UCSD-AML1 (cell line): Measurements from ENCODE around the gene NPAS2.

Experiments
- DNase-seq: peaks from one replicate; lab custom pipeline; 2025; ENCODE audit not compliant: unreplicated experiment; lab: John Stamatoyannopoulos, UW

The NPAS2 gene

DNA sequence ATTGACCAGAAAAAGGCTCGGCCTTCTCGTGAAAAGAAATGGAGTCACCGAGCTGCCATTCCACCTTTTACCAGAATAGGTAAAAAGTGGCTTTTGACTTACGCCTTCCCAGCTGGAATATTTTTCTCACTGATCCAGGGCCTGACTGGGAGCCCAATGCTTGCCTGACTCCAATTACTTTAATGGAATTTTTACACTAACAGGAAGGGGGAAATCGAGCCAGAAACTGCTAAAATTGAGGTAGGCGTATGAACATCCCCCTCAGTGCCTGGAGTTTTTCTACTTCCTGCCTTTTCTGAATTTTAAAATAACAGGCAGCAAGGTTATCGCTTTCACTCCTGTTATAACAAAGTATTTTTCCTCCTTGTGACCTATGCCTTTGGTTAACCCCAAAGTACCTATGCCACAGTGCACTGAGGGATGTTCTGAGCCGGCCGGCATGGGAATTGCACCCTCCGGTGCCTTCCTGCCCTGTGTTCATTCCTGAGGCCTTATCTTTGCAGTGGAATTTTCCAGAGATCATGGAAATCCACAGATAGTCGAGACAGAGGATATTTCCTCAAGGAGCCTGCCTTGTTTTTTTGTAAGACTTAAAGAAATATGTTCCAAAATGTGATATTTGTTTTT, 163.9 kb downstream of the NPAS2 start:
- no peak for DNase-seq

DNA sequence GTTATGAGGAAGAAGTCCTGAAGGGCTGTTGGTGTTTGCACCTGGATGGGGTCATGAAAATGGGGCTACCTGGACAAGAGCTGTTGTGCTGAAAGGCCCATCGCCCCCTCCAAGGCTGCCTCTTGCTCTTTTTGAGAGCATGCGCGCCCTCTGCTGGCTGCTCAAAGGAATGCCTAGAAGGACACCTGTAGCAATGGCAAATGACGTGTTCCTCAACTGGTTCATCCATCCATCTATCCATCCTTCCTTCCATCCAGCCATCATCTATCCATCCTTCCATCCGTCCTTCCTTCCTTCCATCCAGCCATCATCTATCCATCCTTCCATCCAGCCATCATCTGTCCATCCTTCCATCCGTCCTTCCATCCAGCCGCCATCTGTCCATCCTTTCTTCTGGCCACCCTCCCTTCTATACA, 165.0 kb downstream of the NPAS2 start:
- peak; percentile 64 for DNase-seq

DNA sequence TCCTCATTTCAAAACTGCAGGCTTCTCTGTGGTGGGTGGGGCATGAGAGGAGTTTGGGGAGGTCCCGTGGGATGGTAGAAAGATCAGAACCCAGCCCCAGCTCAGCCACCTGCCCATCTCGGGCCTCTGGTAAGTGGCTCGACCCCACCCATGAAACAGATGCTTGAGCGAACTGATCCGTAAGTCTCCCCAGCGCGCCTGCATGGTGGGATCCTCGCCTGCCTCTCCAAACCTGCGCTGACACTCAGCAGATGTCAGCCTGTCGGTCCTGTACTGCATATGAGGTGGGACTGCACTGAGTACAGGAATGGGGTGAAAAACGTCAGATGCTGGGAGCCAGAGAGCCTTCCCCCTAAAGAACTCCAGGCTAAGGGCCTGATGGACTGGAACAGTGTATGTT, 166.2 kb downstream of the NPAS2 start:
- no peak for DNase-seq

DNA sequence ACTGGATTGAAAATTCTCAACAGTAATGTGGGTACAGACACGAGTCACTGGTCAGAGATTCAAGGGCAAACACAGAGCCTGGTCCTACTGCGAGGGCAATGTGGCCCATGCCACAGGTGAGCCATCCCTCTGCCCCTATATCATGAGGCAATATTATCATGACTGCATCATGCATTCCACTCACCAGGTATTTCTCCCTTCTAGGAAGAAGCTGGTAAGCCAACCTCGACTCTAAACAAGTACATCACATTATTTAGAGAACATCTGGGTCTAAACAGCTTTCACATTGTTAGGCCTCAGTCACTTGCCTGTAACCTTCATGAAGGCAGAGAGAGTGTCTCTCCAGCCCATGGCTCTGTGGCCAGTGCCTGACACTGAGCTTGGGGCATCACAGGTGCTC, 167.6 kb downstream of the NPAS2 start:
- DNase-seq = no peak

DNA sequence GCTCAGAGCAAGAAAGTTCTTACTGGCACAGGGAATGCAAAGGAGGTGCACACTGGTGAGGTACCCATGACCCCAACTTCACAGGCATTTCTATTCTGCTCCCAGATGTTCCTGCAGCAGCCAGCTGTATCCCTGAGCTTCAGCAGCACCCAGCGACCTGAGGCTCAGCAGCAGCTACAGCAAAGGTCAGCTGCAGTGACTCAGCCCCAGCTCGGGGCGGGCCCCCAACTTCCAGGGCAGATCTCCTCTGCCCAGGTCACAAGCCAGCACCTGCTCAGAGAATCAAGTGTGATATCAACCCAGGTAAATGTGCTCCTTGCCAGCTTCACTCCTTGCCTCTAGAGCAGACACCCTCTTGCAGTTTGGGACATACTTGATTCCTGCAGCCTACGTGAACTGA, 168.0 kb downstream of the NPAS2 start:
- no peak for DNase-seq

DNA sequence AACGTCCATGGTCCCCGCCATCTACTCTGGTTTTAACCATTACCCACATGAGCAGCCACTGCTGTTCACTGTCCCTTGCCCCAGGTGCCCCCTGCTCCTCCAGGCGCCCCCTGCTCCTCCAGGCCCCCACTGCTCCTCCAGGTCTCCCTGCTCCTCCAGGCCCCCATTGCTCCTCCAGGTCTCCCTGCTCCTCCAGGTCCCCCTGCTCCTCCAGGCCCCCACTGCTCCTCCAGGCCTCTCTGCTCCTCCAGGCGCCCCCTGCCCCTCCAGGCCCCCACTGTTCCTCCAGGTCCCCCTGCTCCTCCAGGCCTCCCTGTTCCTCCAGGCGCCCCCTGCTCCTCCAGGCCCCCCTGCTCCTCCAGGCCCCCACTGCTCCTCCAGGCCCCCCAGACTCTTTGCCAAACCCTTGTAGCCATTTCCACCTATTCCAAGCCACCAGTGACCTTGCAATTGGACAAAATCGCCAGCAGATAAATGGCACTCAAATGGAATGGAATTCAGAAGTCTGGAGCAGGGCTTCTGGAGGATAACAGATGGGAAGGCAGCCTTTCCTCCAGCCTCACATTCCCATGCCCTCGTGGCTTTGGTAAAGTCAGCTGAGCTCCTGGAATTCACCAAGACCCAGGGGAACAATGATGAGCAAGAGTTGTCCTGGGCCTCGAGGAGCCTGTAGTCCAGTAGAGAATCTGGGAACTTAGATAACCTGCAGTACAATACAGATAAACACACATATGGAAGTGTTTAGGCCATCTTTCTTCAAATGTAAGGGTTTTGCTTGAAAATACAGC, 168.9 kb downstream of the NPAS2 start:
- no peak for DNase-seq

DNA sequence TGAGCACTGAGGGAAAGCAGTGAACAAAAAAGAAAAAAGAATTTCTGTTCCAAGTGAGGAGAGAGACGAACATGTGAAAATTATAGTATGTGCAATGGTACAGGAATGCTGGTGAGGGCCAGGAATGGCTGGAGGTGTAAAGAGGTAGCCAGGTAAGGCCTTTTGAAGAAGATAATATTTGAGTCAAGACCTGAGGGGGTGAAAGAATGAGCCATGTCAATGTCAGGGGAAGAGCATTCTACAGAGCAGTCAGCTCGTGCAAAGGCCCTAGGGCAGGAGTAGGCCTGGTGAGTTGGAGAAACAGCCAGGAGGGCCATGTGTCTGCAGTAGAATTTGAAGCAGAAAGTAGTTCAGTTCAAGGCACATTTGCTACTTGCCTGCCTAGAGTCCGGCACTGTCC, 169.7 kb downstream of the NPAS2 start:
- no peak for DNase-seq

DNA sequence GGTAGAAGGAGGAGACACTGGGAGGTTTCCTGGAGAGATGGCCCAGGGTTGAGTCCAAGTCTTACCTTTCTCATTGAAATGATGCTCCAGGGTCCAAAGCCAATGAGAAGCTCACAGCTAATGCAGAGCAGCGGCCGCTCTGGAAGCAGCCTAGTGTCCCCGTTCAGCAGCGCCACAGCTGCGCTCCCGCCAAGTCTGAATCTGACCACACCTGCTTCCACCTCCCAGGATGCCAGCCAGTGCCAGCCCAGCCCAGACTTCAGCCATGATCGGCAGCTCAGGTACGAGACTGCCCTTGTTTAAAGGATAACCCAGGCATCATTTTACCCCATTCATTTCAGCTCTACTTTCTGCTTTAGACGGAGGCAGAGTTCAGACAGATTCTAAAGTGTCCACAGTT, 170.2 kb downstream of the NPAS2 start:
- no peak for DNase-seq

DNA sequence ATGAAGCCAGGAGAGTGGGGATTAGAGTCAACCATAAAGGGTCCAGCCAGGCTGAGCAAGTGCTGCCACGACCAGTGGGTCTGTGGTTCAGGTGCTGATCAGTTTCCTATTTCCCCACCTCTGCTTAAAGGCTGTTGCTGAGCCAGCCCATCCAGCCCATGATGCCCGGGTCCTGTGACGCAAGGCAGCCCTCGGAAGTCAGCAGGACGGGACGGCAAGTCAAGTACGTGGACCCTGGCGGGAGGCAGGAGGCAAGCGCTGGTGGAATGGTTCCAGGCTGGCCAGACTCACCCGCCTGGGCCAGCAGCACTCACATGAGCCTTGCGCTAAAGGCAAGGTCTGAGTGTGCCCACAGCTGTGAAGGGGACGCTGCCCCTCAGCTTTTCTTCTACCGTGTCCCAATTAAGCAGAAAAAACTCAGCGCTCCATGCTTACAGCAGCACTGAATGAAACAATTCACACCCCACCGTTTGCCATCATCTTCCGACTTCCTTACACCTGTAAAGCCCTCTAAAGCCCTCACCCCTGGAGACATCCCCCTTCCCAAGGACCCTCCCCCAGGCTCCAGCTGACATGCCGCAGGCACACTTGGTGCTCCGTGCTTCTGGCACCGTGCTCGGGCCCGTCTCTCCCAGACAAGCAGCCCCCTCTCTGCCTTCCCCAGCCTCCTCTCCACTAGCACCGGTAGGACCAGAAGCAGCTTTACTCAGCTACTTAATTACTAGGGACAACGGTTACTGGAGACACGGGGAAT, 170.9 kb downstream of the NPAS2 start:
- no peak for DNase-seq

DNA sequence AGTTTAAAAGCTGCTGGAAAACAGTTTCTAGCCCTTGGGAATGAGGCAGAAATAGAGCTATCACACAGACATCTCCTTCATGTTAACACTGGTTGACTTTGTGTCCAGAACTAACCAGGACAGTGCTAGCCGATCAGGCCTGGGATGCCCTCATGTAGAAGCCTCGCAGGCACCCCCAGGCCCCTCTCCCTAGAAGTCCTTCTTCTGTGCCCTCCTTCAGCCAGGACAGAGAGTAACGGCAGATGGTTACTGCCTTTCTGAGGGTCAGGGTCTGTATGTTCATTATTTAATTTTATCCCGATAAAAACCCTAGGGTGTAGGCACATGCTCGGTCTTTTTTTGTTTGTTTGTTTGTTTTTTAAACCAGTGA, 171.4 kb downstream of the NPAS2 start:
- DNase-seq = no peak

DNA sequence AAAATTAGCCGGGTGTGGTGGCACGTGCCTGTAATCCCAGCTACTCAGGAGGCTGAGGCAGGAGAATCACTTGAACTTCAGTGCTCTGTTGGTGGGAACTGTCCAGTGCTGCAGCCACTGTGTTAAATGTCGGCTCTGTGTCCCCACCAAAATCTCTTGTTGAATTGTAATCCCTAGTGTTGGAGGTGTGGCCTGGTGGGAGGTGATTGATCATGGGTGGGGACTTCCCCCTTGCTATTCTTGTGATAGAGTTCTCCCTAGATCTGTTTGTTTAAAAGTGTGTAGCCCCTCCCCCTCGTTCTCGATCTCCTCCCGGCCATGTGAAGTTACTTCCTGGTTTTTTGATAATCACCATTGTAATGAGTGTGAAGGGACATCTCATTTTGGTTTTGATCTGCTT, 172.3 kb downstream of the NPAS2 start:
- no peak for DNase-seq

DNA sequence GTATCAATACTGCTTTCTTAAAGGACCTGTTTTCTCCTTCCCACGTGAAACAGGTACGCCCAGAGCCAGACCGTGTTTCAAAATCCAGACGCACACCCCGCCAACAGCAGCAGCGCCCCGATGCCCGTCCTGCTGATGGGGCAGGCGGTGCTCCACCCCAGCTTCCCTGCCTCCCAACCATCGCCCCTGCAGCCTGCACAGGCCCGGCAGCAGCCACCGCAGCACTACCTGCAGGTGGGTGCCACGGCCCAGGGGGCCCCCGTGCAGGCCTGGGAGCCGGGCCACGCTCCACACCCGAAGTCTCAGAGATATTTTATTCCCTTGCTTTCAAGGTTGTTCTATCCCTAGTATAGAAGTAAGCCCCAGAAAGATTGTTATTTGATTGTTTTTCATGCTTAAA, 173.4 kb downstream of the NPAS2 start:
- no peak for DNase-seq

DNA sequence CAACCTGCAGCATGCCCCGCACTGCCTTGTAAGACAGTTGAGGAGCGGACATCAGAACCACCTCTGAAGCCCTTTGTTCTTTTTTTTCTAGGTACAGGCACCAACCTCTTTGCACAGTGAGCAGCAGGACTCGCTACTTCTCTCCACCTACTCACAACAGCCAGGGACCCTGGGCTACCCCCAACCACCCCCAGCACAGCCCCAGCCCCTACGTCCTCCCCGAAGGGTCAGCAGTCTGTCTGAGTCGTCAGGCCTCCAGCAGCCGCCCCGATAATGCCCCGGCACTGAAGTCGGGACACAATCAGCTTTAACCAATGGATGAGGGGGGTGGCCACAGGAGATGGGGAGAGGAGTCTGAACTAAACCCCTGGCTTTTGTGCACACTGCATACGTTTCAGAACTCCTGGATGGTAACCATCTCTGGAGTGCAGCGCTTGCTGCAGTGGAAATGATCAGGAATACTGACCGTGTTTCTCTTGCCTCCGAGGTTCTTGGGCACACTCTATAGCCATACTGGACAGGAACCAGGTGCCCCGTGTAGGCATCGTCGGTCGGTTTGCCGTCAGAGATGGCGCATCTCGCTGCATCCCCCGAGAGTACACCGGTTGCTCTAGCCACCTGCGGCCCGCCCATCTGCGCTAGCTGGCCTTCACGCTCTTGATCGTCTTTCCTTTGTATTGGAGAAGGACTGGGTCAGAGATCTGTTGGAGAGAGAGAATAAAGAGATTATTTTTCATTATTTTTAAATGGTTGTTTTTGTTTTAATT, 175.6 kb downstream of the NPAS2 start:
- no peak for DNase-seq

DNA sequence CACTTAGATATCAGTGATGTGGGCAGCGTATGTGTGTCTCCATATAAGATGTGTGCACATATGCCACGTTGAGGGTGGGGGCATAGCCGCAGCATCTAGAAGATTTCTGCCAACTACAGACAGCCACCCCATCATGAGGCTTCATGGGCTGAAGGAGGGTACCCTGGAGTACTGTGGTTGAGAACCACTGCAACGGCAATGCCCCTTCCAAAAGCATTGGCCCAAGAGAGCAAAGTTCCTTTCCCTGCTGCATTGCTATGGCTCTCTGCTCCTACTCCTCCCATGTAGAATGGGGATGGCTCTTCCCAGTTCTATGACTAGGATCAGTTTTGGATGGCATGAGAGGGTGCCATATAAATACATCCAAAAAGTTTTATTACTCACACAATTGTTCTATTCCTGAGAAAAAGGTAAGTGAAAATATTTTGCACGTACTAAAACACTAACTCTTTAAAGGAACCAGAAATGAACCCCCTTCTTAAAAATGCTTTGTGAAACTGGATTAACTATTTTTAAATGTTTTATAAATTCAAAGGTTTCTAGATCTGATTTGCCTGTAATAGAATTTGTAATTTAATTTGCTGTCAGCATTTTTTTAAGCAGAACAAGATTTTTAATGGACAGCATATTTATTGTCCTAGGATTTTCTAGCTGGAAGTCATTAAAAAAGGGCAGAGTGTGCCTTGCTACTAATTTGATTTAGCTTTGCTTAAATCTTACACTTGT, 177.7 kb downstream of the NPAS2 start:
- DNase-seq = no peak

DNA sequence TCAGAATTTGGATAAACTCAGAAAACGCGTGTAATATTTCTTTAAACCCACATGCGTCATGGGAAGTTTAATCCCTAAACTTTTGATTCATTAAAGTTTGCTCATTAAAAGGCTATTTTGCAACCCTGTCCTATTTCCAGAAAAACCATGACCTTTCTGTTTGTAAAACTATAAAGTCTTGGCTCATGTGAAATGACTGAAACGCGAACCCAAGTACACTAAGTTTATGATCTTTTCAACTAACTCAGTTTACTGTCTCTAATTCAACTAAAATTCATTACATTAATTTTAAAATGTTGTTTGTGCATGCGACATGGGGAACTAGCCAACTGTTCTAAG, 178.3 kb downstream of the NPAS2 start:
- DNase-seq = no peak

DNA sequence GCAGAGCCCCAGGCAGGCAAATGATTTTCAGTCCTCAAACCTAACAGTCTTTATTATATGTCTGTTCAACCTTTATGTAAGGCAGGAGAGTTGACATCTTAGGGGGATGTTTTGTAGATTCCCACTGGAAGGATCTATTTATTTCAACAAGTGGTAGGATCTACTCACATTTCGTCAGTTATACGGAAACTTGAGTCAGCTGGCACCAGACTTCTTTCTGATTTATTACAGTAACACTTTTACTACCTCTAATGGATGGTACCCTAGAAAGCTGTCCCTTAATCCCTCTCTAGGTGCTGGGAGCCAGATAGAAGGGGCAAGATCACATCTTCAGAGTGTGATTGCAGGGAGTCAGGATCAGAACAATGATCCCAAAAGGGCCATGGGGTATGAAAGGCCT, 180.1 kb downstream of the NPAS2 start:
- no peak for DNase-seq

DNA sequence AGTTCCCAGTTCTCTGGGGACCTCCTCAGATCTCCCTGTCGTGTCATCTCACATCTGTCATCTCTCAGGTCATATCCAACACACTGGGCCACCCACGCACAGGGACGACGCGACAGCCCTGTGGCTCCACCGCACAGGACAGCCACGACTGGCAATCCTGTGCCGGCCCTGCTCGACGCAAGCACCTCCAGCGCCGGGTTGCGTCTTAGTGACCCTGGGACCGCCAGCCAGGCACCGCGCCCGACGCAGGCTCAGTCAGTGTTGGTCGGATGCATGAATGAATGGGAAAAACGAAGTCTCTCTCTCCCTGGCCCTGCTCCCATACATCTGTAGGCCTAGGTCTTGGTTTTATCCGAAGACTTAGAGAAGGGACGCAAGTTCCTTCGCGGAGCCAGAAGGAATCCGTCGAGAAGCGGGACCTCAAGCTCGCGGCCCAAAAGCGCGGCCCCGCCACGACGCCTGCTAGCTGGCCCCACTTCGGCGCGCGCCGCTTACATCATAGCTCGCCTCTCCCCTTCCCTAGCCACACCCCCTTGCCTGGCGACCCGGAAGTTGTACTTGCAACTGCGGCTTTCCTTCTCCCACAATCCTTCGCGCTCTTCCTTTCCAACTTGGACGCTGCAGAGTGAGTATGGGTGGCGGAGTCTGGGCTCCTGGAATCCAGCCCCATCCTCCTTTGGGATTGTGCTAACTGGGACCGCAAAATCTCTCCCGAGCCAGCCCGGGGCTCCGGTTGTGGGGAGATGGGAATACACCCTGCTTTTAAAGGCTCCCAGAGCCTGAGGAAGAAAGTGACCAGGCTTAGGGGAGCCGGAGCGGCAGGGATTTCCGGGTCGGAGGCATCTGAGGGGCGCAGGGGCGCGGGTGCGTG, 182.0 kb downstream of the NPAS2 start, which contains the start of gene RPL31:
Gene RPL31, plus strand, starts transcription at position 599 of the 871 bp plus-strand sequence. CDS start 413 bp downstream, outside the sequence.
- peak; percentile 93 for DNase-seq

DNA sequence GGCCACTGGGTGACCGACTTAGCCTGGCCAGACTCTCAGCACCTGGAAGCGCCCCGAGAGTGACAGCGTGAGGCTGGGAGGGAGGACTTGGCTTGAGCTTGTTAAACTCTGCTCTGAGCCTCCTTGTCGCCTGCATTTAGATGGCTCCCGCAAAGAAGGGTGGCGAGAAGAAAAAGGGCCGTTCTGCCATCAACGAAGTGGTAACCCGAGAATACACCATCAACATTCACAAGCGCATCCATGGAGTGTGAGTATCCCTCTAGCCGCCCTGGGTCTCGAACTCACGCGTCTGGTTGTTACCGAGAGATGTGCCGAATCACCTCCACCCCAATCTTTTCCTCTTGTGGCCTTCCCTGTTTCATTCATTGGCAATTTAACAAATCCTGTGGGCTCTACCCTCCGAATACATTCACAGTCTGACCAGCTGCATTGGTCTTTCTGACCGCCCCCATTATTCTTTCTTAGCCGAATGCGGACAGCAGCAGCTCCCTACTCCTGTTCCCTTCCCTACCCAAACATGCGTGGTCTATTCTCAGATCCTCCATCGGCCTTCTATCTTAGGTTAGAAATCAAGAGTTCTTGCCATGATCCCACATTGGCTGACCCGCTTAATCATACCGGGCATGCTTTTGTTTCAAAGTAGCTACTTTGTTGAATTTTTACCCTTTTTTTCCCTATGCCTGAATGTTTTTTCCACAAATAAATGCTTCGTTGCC, 182.8 kb downstream of the NPAS2 start:
- no peak for DNase-seq

DNA sequence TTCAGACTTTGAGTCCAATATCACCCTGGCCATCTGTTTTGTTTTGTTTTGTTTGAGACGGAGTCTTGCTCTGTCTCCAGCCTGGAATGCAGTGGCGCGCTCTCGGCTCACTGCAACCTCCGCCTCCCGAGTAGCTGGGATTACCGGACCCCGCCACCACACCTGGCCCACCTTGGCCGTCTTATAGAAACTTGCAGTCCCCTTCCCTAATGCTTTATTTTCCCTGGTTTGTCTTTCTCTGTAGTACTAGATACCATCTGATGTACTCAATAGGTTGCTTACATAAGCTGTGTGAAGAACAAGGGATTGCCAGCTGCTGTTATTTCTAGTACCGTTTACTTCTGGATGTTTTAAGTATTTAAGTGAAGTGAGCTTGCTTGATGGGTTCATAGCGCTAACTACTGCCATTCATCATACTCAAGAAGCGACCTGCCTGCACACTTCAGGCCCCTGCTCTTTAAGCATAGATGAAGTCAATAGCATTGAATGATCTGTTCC, 183.4 kb downstream of the NPAS2 start:
- DNase-seq = no peak
